Prostate gland (tissue), 2 donors: ENCODE results near the gene SIM2. TPM values are rescaled to one million over a fixed set of nuclear protein-coding genes. Genes with fewer than 3 reads are reported as not detected.

ENCODE experiments used
- DNase-seq: peaks from one replicate; pipeline ENCODE4 v3.0.0-alpha.2; 2019; ENCODE audit warnings: low spot score
- H3K27ac ChIP-seq, 2 donors: fragments of 200-600 bp; sonication (generic); 2 replicates each; pipeline ENCODE4 v1.5.1; 2017 to 2019
- H3K27me3 ChIP-seq: fragments of 200-600 bp; sonication (generic); replicated peaks from 2 replicates; pipeline ENCODE4 v1.5.1; 2019; ENCODE audit not compliant: insufficient read depth
- H3K36me3 ChIP-seq, 2 donors: fragments of 200-600 bp; sonication (generic); 1 replicate in 1 of 2; 2 replicates in 1 of 2; pipeline versions ENCODE4 v1.5.1 to v1.8.1; 2017 to 2019
- H3K4me1 ChIP-seq: fragments of 200-600 bp; sonication (generic); replicated peaks from 2 replicates; pipeline ENCODE4 v1.5.1; 2019
- H3K4me3 ChIP-seq, 2 donors: fragments of 200-600 bp; sonication (generic); 2 replicates each; pipeline ENCODE4 v1.5.1; 2017 to 2019
- H3K9me3 ChIP-seq: fragments of 200-600 bp; sonication (generic); 2 replicates; pipeline ENCODE4 v1.5.1; 2017
- POLR2A ChIP-seq: fragments of 450-650 bp; IDR thresholded peaks from one replicate; pipeline ENCODE4 v1.6.1; 2016; ENCODE audit warnings: antibody characterized with exemption, mild to moderate bottlenecking
- POLR2AphosphoS5 ChIP-seq: sonication (generic); formaldehyde crosslinking; IDR thresholded peaks from one replicate; pipeline ENCODE4 v1.6.1; 2017; ENCODE audit warnings: antibody characterized with exemption
- WGBS: methylation state at CpG from one replicate; pipeline ENCODE4 v1.1.5; 2018; 5-methylcytosine and 5-hydroxymethylcytosine counted together
- intact Hi-C: fragments of 100-400 bp; cut with DNase I; formaldehyde crosslinking; loops from one replicate; pipeline ENCODE4 v1.14.2; 2022
- total RNA-seq, 2 donors: library from RNA; depleted of rRNA; stranded (reverse); fragments of >200 nt; gene quantifications; one replicate each; pipeline ENCODE4 v1.1.0, GENCODE V29; 2016
- TF ChIP-seq, protein P1 (sequence below), 4 experiments: fragments of 200-600 bp in 2 of 4; fragments of 450-650 bp in 2 of 4; sonication (generic) in 2 of 4; IDR thresholded peaks; 1 replicate in 3 of 4; 2 replicates in 1 of 4; pipeline ENCODE4 v1.5.1; 2016 to 2019; ENCODE audit warnings: antibody characterized with exemption in 4 of 4, mild to moderate bottlenecking in 2 of 4, moderate library complexity in 2 of 4

The SIM2 gene
- total RNA-seq, 2 donors from 2014 or later = 1.0 to 16.3 TPM

DNA sequence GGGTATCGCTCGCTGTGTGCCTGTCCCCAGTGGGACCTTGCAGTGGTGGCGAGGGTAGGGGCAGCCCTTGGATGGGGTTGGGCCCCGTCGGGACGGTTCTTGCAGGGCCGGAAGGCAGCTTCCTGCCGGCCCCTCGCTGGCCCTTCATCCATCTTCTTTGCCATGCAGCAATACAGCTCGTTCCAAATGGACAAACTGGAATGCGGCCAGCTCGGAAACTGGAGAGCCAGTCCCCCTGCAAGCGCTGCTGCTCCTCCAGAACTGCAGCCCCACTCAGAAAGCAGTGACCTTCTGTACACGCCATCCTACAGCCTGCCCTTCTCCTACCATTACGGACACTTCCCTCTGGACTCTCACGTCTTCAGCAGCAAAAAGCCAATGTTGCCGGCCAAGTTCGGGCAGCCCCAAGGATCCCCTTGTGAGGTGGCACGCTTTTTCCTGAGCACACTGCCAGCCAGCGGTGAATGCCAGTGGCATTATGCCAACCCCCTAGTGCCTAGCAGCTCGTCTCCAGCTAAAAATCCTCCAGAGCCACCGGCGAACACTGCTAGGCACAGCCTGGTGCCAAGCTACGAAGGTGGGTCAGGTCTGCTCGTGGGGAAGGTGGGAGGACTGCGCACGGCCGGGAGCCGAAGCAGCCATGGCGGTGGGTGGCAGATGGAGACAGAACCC lies 45.8 kb downstream of the SIM2 start:
- 34% methylated on average over 30 of the region's 30 CpGs for WGBS
- no peak overlapping the region for H3K27ac ChIP-seq
- H3K36me3 ChIP-seq = no peaks in the 10 kb centered on the region
- intact Hi-C loops = no loop called here
- DNase-seq = peak; percentile 68
- H3K4me1 ChIP-seq = no peaks in the 10 kb centered on the region
- H3K27me3 ChIP-seq = no peaks in the 10 kb centered on the region
- H3K4me3 ChIP-seq = no peak overlapping the region
- TF ChIP-seq, protein P1, sequence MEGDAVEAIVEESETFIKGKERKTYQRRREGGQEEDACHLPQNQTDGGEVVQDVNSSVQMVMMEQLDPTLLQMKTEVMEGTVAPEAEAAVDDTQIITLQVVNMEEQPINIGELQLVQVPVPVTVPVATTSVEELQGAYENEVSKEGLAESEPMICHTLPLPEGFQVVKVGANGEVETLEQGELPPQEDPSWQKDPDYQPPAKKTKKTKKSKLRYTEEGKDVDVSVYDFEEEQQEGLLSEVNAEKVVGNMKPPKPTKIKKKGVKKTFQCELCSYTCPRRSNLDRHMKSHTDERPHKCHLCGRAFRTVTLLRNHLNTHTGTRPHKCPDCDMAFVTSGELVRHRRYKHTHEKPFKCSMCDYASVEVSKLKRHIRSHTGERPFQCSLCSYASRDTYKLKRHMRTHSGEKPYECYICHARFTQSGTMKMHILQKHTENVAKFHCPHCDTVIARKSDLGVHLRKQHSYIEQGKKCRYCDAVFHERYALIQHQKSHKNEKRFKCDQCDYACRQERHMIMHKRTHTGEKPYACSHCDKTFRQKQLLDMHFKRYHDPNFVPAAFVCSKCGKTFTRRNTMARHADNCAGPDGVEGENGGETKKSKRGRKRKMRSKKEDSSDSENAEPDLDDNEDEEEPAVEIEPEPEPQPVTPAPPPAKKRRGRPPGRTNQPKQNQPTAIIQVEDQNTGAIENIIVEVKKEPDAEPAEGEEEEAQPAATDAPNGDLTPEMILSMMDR (IDR thresholded peaks at IDR 0.05) = no peak
- TF ChIP-seq POLR2A (no peak), POLR2AphosphoS5 (peak; percentile 12)
- H3K9me3 ChIP-seq = no peaks in the 10 kb centered on the region

DNA sequence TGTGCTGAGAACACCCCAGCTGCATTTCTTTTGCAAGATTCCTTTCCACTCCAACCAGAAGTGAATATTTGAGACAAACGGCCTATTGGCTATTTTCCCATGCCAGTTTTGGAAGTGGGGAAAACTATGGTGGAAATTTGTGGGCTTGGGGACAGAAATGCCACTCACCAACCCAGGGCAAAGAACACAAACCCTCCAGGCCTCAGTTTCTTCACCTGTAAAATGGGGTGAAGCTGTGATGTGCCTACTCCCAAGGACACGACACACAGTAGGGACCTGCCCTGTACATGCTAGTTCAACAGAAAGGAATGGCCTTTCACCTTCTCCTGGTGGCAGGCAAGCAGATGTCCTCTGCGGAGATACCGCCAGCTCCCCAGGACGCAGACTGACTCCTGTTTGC lies 46.5 kb downstream of the SIM2 start:
- Histone ChIP-seq H3K27ac (no peak overlapping the region), H3K9me3 (no peaks in the 10 kb centered on the region), H3K4me3 (no peak overlapping the region), H3K36me3 (no peaks in the 10 kb centered on the region), H3K4me1 (no peaks in the 10 kb centered on the region), H3K27me3 (no peaks in the 10 kb centered on the region)
- WGBS = 87% methylated on average over 5 of the region's 5 CpGs
- intact Hi-C loops = no loop called here
- TF ChIP-seq, protein P1 (IDR thresholded peaks at IDR 0.05) = no peak
- no peak for TF ChIP-seq POLR2AphosphoS5
- no peak for TF ChIP-seq POLR2A
- no peak for DNase-seq

DNA sequence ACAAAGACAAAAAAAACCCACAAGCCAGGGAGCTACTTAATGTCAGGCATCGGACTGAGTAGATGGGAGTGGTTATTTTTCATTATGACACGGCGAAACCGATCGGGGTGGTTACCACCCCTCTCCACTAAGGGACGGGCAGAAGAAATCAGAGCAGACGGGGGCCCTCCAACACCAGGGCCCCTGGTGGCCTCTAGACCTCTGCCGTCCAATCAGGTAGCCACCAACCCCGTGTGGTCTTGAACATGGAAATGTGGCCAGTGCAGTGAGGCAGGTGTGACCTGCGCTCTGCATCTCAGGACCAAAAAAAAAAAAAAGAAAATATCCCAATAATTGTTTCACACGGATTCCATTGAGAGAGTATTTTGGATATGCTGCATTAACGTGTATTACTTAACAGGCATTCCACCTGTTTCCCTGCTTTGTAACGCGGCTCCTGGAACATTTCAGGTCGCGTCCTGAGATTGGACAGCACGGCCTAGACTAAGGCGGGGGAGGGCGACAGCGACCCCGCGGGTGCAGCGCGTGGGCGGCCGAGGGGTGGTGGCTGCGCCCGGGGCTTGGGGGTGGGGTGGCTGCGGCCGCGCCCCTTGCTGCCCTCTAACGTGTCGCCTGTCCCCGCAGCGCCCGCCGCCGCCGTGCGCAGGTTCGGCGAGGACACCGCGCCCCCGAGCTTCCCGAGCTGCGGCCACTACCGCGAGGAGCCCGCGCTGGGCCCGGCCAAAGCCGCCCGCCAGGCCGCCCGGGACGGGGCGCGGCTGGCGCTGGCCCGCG lies 48.3 kb downstream of the SIM2 start:
- Histone ChIP-seq H3K9me3 (no peaks in the 10 kb centered on the region), H3K27ac (no peak overlapping the region), H3K4me3 (peak overlapping the region; percentile 8 to 40), H3K36me3 (no peaks in the 10 kb centered on the region), H3K4me1 (no peaks in the 10 kb centered on the region), H3K27me3 (no peaks in the 10 kb centered on the region)
- no peak for DNase-seq
- 21% methylated on average over 37 of the region's 62 CpGs for WGBS
- intact Hi-C loops = no loop called here
- TF ChIP-seq, protein P1 (IDR thresholded peaks at IDR 0.05) = no peak
- TF ChIP-seq POLR2AphosphoS5 = no peak
- TF ChIP-seq POLR2A = no peak

DNA sequence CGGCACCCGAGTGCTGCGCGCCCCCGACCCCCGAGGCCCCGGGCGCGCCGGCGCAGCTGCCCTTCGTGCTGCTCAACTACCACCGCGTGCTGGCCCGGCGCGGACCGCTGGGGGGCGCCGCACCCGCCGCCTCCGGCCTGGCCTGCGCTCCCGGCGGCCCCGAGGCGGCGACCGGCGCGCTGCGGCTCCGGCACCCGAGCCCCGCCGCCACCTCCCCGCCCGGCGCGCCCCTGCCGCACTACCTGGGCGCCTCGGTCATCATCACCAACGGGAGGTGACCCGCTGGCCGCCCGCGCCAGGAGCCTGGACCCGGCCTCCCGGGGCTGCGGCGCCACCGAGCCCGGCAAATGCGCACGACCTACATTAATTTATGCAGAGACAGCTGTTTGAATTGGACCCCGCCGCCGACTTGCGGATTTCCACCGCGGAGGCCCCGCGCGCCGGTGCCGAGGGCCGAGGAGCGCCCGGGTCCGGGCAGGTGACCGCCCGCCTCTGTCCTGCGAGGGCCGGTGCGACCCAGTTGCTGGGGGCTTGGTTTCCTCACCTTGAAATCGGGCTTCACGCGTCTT lies 49.0 kb downstream of the SIM2 start:
- Histone ChIP-seq H3K9me3 (no peaks in the 10 kb centered on the region), H3K4me3 (peak overlapping the region; percentile 9 to 40), H3K27me3 (no peaks in the 10 kb centered on the region), H3K27ac (no peak overlapping the region), H3K36me3 (no peaks in the 10 kb centered on the region), H3K4me1 (no peaks in the 10 kb centered on the region)
- DNase-seq = no peak
- WGBS = 15% methylated on average over 47 of the region's 80 CpGs
- TF ChIP-seq POLR2AphosphoS5 (no peak), POLR2A (no peak)
- TF ChIP-seq, protein P1 (IDR thresholded peaks at IDR 0.05) = no peak
- intact Hi-C loops = no loop called here
